Colon (tissue), 2 donors: ENCODE results near the gene ASPSCR1.

ENCODE experiments used
- FAIRE-seq: peaks from 2 replicates; lab custom pipeline; 2012; peaks lifted over from hg19 to GRCh38; lab: Jason Lieb, UNC
- donor health status: control.
- donor health status: control.

Gene ASPSCR1

DNA sequence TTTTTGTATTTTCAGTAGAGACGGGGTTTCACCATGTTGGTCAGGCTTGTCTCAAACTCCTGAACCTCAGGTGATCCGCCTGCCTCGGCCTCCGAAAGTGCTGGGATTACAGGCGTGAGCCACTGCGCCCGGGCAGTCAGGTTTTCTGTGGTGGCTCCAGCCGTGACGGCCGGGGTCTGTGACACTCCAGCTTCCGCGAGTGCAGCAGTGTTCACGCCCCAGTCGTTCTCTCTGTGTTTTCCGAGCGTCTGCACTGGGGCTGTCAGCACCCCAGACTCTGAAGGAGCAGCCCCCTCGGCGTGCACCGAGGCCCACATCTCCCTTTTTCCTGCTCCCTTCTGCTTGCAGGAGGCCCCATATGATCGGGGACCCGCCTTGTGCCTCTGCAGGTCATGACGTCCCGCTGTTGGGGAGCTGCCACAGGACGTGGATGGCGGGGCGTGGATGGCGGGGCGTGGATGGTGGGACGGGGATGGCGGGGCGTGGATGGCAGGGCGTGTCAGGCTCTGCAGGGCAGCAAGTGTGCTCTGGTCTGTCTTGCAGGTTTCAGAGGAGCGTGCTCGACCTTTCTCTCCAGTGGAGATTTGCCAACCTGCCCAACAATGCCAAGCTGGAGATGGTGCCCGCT is 5.7 kb downstream of the ASPSCR1 start:
- no peak for FAIRE-seq

DNA sequence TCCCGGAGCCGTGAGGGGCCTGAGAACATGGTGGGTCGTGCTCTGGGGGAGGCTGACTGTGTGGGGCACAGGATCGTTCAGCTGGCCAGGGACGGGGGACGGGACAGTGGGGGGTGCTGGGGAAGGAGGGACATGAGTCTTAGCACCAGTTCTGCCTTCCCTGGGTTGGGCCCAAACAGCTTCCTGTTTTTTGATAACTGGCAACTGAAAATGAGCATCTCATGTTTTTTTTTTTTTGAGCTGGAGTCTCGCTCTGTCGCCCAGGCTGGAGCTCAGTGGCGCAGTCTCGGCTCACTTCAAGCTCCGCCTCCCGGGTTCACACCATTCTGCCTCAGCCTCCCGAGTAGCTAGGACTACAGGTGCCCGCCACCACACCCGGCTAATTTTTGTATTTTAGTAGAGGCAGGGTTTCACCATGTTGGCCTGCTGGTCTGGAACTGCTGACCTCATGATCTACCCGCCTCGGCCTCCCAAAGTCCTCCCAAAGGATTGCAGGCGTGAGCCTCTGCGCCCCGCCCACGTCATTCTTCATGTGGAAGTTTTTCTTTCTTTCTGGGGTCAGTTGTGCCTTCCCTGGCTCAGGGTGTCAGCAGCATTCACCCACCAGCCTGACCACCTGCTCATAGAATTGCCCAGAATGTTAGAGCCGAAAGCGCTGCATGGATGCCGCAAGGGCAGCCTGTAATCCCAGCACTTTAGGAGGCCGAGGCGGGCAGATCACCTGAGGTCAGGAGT is 6.4 kb downstream of the ASPSCR1 start:
- no peak for FAIRE-seq

DNA sequence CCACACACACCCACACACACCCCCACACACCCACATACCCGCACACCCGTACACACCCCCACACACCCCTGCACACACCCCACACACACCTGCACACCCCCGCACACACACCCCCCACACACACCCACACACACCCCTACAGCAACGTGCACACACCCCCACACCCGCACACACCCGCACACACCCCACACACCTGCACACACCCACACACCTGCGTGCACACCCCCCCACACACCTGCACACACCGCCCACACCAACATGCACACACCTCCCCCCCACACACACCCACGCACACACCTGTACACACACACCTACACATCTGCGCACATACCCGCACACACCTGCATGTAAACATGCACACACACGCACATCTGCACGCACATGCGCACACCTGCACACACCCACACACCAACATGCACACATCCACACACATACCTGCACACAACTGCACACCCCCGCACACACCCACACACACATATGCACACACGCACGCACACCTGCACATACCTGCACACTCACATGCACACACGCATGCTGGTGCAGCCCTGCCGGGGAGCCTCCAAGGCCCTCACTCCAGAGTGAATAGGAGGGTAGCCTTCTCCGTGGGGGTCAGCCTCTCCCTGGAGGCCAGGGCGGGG is 7.5 kb downstream of the ASPSCR1 start:
- no peak for FAIRE-seq

DNA sequence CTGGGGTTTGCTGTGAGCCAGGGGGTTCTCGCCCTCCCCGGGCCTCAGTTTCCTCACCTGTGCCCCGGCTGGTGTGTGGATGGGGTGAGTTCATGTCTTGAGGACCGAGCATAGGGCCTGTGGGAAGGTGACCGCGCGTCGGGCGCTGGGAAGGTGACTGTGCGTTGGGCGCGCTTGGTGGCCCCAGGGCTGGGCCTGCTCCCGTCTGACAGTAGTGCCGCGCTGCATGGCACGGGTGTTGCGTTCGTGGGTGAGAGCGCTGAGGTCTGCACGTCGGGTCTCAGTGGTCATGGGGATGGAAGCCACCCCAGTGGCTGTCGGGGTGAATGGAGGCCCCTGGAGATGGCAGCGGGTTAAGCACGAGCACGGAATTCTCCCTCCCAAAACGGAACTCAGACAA is 9.2 kb downstream of the ASPSCR1 start:
- FAIRE-seq: no peak

DNA sequence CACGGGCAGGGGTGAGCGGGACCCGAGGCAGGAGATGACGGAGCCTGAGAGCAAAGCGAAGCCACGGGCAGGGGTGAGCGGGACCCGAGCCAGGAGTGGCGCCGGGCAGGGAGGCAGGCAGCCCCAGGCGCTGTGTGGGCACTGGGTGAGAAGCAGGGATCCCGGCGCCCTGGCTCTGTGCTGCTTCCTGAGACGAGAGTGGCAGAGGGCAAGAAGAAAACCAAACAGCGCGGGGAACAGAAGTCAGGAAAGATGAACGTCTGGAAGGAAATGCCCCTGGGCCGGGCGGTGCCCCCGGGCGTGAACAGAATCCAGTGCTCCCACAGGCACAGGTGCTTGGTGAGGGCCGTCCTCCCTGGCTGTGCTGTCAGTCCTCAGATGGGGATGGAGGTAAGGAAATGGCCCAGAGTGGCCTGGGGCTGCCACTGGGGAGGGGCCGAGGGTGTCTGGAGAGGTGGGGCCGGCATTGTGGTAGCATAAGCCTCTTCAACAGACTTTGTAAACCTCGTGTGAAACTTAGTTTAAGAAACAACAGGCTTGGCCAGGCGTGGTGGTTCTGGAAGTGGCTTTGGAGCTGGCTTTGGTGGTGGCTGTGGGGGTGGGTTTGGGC is 9.8 kb downstream of the ASPSCR1 start:
- FAIRE-seq: no peak

DNA sequence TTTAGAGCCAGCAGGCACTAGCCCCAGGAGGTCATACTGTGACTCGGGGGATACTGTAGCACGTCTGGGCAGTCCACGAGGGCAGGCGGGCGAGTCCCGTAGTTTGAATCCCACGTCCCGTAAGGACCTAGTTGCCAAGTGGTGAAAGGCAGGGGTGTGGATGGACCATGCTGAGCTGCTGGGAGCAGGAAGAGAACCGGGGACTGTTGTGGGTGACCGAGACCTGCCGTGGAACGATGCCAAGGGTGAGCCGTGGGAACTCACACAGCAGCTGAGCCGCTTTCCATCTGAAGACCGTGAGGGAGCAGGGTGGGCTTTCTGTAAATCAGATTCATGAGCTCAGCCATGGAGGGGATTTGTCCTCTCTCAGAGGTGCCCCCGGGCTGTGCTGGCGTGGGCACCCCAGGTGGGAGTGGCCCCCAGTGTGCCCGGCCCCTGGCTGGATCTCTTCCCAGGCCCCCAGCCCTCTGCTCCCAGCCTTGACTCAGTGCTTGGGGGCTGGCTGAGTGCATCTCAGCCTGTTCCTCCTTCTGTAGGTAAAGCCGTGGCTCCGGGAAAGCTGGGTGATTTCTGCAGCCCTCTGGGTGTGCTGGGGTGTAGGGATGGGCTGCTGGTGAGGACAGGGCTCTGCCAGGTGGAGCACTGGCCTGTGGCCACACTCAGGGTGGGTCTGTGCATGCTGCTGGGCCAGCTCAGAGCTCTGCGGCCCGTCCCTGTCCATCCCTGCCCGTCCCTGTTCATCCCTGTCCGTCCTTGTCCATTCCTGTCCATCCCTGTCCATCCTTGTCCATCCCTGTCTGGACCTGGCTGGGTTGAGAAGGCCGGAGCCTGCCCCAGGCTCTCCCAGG is 13.6 kb downstream of the ASPSCR1 start:
- FAIRE-seq: no peak

DNA sequence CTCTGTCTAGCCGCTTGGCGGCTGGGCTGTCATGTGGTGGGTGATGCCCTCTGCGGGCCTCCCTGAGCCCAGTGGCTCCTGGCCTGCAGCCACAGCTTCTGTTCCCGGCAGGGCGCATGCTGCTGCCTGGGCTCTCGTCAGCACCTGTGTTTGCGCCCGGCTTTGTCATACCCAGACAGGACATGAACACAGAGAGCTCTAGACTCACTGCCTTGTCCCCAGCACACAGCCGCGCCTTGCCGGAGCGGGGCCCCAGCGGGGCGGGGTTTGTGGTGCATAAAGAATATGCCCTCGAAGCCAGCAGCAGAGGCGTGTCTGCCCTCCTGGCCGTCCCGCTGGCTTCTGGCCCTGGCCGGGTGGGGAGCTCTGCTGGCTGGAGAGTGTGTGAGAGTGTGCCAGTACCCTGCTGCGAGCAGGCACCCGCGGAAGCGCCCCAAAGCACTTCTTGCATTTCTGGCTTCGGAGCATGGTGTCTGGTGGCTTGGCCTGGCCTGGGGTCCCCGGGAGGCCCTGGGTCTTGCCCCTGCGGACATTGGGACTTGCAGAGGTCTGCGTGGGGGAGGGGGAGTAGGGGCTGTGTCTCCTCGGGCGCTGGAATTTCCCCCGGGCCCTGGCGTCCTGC is 14.4 kb downstream of the ASPSCR1 start:
- FAIRE-seq: no peak

DNA sequence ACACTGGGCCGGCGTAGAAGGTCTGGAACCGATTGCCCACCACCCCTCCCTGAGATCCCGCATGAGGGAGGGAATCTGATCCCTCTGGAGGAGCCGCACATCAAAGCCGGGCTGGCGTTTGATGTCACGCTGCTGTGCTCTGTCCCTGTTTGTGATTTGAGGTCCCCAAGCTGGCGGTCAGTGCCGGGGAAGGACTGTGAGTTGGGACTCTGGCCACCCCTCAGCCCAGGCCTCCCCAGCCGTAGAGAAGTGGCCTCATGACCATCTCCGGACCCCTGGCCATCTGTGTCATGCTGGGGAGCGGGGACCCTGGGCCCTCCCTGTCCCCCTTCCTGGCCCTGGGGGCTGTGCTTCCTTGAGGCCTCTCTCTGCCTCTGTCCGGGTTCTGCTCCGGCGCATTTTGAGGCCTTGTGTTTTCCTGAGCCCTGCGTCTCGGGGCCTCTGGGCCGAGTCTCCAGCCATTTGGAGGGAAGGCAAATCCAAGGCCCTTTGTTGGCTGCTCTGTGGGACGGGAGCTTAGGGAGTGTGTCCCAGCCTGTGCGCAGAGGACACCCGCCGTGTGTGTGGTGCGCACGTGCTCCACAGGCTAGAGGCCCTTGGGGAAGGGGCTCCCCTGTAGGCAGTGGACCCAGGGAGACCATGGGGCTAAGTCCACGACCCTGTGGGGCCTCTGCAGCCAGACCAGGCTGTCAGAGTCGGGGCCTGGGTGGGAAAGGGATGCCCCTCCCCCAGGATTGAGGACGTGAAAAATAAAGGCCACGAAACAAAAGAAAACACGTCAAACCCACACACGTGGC is 15.1 kb downstream of the ASPSCR1 start:
- FAIRE-seq: no peak

DNA sequence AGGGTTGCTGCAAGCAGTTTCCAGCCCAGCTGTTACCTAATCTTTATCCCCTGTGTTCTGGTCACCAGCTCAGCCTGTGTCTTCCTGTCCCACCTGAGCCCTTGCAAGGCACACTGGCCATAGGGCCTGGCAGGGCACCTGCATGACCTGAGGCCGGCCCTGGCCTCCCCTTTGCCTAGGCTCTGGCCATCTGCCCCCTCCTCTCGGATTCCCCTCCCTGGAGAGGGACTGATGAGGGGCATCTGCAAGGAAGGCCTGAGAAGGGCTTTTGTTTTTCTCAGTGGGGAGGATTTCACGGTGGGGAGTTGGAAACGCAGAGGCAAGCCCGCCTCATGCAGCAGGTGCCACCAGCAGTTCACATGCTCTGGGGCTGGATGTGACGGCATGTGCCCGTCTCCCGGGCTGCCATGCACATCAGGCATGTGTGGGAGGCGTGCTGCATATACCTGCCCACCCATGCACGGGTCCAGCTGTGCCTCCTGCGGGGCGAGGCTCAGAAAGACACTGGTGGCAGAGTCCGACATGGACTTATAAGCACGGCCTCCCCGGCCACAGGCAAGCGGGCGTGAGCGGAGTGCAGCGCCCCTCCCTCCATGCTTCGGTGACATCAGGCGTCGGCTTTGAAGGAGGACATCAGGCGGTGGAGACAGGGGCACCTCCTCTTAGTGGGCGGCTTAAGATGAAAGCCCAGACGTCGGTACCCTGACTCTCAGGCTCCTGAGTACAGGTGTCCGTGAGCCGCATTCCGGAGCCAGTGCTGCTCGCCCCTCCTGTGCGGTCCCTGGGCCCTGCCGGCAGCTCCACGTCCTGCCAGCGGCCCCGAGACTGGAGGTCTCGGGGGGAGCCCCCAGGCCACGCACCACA is 16.5 kb downstream of the ASPSCR1 start:
- FAIRE-seq: no peak

DNA sequence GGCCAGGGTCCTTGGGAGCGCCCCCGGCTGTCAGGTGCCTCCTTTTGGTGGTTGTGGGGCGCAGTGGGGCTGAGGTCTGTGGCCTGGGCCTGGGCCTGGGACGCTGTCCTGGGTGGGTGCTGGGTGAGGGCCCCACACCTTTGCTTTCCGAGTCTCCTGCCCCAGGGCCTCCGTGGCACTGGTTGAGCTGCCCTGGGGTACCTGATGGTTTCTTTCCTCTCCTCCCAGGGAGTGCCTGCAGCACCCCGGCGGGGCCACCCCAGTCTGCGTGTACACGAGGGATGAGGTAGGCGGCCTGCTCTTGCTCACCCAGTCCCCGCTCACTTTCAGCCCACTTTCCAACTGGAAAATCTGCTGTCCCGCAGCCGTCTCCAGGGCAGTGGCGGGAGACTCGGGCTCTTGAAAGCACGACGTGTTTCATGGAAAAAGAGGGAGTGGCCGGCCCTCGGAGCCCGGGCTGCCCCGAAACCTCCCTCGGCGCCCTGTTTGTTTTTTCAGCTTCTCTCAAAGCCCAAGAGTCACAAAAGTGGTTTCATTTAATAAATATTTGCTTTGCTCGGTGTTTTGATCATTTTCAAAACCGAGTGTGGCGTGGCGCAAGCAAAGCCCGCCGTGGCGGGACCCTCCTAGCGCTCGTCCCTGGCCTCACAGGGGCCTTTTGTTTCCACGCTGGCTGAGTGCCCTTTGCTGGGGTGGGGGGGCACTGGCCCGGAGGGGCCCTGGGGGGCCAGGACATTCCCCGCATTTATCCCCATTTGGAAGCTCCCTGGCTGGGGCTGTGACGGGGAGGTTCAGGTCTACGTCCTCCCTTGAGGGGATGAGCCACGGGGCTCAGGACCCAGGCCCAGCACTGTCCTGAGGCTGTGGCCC is 17.4 kb downstream of the ASPSCR1 start:
- FAIRE-seq: no peak

DNA sequence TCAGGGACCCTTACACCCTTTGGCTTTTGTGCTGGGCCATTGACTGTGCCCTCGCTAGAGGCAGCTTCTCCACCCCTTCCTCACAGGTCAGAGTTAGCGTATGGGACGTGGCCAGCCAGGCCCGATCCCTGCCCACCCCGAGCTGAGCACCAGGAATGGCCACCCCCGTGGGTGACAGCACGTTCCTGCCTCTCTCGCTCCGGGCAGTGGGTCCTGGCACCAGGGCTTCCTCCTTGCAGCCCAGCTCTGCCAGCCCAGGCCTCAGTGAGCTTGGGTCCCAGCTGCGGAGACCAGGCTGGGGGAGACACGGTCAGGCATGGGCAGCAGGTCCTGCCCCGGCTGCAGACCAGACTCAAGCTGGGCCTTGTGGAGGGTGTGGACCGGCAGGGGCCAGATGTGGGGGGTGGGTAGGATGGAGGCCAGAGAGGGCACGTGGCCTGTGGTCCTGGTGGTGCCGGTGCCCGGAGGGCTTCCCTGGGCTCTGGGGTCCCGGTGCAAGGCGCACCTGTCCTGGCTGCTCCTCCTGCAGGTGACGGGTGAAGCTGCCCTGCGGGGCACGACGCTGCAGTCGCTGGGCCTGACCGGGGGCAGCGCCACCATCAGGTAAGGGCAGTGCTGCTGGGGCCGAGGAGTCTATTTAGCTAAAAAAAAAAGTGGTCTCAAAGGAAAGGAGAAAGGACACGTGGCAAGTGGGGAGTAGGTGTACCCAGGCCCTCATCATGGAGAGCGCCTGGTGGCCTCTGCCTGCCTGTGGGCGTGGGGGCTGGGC is 18.2 kb downstream of the ASPSCR1 start:
- no peak for FAIRE-seq

DNA sequence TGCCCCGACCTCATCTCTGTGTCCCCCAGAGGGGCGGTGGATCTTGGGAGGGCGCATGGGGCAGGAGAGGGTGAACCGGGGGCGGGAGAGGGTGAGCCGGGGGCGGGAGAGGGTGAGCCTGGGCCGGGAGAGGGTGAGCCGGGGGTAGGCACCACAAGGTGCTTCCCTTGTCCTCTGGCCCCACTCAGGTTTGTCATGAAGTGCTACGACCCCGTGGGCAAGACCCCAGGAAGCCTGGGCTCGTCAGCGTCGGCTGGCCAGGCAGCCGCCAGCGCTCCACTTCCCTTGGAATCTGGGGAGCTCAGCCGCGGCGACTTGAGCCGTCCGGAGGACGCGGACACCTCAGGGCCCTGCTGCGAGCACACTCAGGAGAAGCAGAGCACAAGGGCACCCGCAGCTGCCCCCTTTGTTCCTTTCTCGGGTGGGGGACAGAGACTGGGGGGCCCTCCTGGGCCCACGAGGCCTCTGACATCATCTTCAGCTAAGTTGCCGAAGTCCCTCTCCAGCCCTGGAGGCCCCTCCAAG is 18.9 kb downstream of the ASPSCR1 start:
- no peak for FAIRE-seq

DNA sequence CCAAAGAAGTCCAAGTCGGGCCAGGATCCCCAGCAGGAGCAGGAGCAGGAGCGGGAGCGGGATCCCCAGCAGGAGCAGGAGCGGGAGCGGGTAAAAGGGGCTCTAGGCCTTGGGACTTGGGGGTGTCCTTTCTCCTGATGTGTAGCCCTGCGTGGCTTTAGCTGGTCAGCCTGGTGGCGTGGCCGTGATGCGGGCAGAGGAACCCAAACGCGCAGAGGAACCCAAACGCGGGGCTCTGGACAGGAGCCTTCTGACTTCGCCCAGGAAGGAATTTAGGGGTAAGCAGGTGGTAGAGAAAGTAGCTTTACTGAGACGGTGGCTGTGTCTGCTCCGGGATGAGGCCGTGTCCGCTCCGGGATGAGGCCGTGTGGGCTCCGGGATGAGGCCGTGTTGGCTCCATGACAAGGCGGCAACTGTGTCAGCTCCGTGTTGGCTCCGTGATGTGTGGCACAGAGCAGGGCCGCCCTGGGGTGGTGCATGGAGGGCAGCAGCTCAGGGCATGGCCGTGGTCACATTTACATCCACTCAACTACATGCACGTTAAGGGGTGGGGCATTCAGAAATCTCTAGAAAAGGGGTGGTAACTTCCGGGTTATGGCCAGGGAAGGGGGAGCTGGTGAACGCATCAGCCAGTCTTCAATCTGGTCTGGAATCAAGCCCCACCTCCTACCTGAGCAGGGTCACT is 19.5 kb downstream of the ASPSCR1 start:
- FAIRE-seq: no peak

DNA sequence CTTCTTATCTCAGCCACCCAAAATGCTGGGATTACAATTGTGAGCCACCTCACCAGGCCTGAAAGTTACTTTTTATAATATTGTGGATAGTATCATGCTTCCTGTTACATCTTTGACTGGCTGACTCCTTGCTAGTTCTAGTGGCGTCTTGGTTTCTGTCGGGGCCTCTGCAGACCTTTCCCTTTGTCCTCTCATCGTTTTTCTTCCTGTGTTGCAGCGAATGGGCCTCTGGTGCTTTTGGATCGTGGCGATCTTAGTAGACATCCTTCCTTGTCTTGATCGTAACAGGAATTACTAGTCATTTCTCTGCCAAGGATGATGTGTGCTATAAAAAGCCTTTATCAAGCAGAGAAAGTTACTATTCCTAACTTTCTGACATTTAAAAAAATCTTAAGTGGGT is 20.8 kb downstream of the ASPSCR1 start:
- FAIRE-seq: no peak

DNA sequence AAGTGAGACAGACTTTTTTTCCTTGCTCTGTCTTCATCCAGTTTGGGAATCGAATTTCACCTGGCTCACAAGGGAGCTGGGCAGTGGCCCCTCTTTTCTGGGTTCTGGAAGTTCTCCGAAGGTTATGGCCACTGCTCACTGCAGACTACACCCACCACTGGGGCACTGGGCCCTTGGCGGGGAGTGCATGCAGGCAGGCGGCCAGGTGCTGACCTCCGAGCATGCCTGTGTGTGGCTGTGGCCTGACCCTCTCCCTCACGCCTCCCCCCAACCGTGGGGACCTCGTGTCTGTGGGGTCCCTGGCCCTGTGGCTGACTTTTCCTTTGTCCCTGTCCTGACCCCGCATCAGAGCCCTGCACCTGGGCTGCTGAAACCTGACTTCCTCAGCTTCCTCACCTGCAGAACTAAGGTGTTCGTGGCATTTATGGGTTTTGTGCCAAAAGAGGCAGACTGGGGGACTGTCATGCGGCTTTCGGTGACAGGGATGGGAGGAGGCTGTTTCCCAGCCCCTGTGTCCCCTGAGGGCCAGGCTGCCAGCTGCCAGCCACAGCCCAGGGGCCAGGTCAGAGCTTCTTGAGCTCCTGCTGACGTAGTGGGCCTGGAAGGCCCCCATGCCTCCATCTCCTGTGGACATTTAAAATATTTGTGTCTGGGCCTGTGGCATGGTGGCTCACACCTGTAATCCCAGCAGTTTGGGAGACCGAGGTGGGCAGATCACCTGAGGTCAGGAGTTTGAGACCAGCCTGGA is 21.4 kb downstream of the ASPSCR1 start:
- FAIRE-seq: no peak

DNA sequence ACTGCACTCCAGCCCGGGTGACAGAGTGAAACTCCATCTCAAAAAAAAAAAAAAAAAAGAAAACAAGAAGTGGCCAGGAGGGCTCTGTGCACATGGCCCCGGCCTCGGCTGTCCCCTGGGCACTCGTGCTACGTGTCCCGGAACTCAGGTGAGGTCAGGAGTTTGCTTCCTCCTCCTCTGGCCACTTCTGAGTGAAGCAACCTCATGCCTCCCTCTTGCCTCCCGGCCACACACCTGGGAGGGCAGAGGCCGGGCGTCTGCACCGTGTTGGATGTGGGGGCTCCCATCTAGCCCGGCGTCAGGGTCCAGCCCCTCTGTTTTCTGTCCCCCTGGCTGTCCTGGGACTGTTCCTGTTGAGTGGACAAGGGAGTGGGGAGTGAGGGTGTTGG is 22.2 kb downstream of the ASPSCR1 start:
- no peak for FAIRE-seq
